Activated naive CD8-positive, alpha-beta T cell treated with anti-CD3 and anti-CD28 coated beads, Interleukin-2, amount 10 ng/mL, durations not matched to agents 7 days and 5 days (primary cell): ENCODE measurements around the gene COL18A1. TPM values are rescaled to one million over a fixed set of nuclear protein-coding genes. Genes with fewer than 3 reads are reported as not detected.

Experiments used
- ATAC-seq: fragments of 150-1000 bp; cut with Tn5 transposase; one replicate; pipeline ENCODE4 v1.10.0; 2021; ENCODE audit warnings: low read depth, moderate library complexity
- POLR2A ChIA-PET: fragments of 350-600 bp; sonication (Branson Sonifier 250); formaldehyde crosslinking; loops from one replicate; lab custom pipeline; 2021; ENCODE audit warnings: antibody characterized with exemption; lab: Charles Lee
- DNase-seq: peaks from one replicate; pipeline ENCODE4 v3.0.0; 2021
- H3K27ac Mint-ChIP-seq: one replicate; pipeline ENCODE4 v1.8.0; 2022; ENCODE audit warnings: mild to moderate bottlenecking, mixed read lengths
- H3K27me3 Mint-ChIP-seq: one replicate; pipeline ENCODE4 v1.8.0; 2022; ENCODE audit warnings: mild to moderate bottlenecking, moderate library complexity, mixed read lengths
- H3K36me3 Mint-ChIP-seq: one replicate; pipeline ENCODE4 v1.8.0; 2021; ENCODE audit warnings: mild to moderate bottlenecking, mixed read lengths
- H3K4me1 Mint-ChIP-seq: one replicate; pipeline ENCODE4 v1.8.0; 2021; ENCODE audit warnings: mixed read lengths
- H3K4me3 Mint-ChIP-seq: one replicate; pipeline ENCODE4 v1.8.0; 2022; ENCODE audit warnings: mild to moderate bottlenecking, moderate library complexity, mixed read lengths
- H3K9me3 Mint-ChIP-seq: one replicate; pipeline ENCODE4 v1.8.0; 2021; ENCODE audit warnings: mixed read lengths
- total RNA-seq, 2 experiments: library from RNA; stranded (reverse); gene quantifications; one replicate each; pipeline ENCODE4 v1.2.3, GENCODE V29; 2021

COL18A1 gene
- total RNA-seq, 2 experiments from 2014 or later, result 12.5 to 12.8 TPM

DNA sequence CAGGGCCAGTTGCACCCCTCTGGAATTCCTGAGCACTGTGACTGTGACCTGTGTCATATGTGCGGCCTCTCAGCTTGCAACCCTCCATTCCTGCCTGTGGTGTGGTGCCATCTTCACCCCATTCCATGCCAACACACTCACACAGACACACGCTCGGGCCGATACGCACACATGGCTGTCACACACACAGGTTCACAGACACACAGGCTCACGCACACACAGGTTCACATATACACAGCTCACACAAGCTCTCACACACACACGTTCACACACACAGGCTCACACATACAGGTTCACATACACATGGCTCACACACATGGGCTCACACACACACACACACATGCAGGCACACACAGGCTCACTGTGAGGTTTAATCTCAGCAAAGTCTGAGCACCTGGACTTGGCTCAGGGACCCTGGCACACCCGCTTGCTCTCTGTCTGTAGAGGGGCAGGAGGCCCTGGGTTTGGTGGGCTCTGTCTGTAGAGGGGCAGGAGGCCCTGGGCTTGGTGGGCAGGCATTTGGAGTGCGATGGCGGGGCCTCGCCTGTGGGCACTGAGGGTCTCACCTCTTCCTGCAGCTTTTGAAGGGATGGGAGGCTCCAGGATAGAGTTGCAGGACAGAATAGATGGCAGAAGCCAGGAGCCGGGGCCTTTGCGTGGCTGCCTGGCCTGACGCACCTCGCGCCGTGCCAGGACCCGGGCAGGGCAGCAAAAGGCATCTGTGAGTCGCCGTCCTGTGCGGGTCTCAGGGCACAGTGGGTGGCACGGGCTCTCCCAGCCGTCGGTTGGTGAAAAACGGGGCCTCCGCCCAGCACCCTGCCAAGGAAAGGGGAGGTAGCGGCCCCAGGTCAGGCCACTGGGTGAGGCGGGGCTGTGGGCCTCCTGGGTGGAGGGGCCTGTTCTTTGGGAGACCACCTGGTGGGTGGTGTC, 17.1 kb downstream of the COL18A1 start:
- H3K36me3 Mint-ChIP-seq, result no peaks in the 10 kb centered on the region
- no peaks in the 10 kb centered on the region for H3K9me3 Mint-ChIP-seq
- DNase-seq (no peak), ATAC-seq (no peak)
- no peak overlapping the region for H3K27ac Mint-ChIP-seq
- H3K27me3 Mint-ChIP-seq, result no peaks in the 10 kb centered on the region
- H3K4me1 Mint-ChIP-seq, result no peaks in the 10 kb centered on the region
- POLR2A ChIA-PET, result no interaction called here
- no peak overlapping the region for H3K4me3 Mint-ChIP-seq

DNA sequence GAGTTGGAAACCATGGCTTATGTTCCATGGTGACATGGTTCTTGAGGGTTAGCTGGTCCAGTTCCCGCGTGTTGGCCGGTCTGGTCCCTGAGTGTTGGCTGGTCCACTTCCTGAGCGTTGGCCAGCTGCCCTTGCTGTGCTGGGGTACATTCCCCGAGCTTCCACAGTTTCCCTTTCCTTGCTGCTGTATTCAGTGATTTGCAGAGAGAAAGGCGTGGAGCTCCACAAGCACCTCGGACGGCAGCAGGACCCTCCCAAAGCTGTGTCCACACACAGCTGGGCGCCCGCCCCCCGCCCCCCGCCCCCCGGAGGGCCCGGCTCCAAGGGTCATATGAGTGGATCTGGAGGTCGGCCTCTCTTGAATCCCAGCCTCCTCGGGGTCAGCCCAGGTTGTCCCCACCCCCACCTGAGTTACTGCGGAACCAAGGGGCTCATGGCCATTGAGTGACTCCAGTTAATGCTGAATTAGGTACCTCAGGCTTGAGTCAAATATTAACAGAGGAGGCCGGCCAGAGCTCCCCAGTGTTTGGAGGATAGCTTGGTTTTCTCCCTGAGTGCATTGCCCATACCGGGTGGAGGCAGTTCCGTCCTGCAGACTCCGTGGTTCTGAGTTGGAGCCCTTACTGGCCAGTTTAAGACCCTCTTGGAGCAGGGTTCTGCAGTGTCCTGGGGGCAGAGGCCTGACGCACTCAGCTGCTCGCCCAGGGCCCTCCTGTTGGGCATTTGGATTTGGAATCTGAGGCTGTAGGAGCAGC, 18.4 kb downstream of the COL18A1 start:
- no peak for ATAC-seq
- Mint-ChIP-seq H3K36me3 (no peaks in the 10 kb centered on the region), H3K27me3 (no peaks in the 10 kb centered on the region), H3K27ac (no peak overlapping the region), H3K9me3 (no peaks in the 10 kb centered on the region), H3K4me3 (no peak overlapping the region), H3K4me1 (no peaks in the 10 kb centered on the region)
- DNase-seq, result no peak
- POLR2A ChIA-PET, result no interaction called here

GRCh38 chr21:45423968-45424853, 19.2 kb downstream of the COL18A1 start:
- H3K36me3 Mint-ChIP-seq, result no peaks in the 10 kb centered on the region
- no peak overlapping the region for H3K27ac Mint-ChIP-seq
- DNase-seq, result no peak
- H3K9me3 Mint-ChIP-seq, result no peaks in the 10 kb centered on the region
- no peak overlapping the region for H3K4me3 Mint-ChIP-seq
- POLR2A ChIA-PET, result no interaction called here
- H3K27me3 Mint-ChIP-seq, result no peaks in the 10 kb centered on the region
- no peaks in the 10 kb centered on the region for H3K4me1 Mint-ChIP-seq
- no peak for ATAC-seq

- Mint-ChIP-seq H3K4me1 (no peaks in the 10 kb centered on the region), H3K4me3 (no peak overlapping the region), H3K36me3 (no peaks in the 10 kb centered on the region), H3K27ac (no peak overlapping the region), H3K27me3 (no peaks in the 10 kb centered on the region), H3K9me3 (no peaks in the 10 kb centered on the region)
- DNase-seq (no peak), ATAC-seq (no peak)
- POLR2A ChIA-PET, result no interaction called here
Observed at GRCh38 chr21:45424854-45425795, 20.2 kb downstream of the COL18A1 start.

DNA sequence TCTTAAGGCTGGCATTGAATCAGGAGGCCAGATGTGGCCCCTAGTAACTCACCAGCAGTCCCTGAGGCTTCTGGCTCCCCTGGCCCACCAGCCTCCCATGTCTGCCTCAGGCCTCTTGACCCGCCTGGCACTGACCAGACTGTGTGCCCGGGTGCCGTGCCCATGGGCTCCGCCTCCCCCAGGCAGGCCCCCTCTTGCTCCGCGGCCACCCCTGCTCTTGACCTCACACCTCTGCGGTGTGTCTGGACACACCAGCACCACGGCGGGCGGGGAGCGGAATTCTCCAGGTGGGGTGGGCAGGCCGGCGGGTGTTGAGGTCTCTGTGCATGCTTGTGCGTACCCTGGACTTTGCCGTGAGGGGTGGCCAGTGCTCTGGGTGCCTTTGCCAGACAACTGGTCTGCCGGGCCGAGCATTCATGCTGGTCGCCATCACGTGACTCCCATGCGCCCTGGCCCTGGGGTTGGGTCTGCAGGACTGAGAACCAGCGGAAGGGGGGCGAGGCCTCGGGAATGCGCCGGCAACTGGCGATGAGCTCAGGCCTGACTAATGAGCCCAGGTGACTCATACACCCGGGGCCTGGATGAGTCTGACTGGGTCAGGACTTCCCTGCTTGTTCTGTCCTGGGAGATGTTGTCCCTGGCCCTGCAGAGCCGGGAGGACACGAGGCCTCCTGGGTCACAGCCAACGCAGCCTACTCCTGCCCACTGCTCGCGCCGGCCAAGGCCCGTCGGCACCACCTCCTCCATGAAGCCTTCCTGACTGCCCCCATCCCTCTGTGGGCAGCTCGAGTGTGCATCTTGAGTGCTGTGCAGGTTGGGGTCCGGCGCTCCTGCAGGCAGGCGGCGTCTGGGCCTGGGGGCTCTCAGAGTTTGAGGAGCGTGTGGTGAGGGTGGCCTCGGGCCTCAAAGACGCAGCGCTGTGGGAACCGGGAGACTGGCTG, 22.6 kb downstream of the COL18A1 start:
- DNase-seq, result no peak
- H3K9me3 Mint-ChIP-seq, result no peaks in the 10 kb centered on the region

GRCh38 chr21:45428534-45428933, 23.6 kb downstream of the COL18A1 start:
- POLR2A ChIA-PET, result no interaction called here
- no peak overlapping the region for H3K4me3 Mint-ChIP-seq
- no peaks in the 10 kb centered on the region for H3K9me3 Mint-ChIP-seq
- H3K4me1 Mint-ChIP-seq, result no peaks in the 10 kb centered on the region
- no peaks in the 10 kb centered on the region for H3K36me3 Mint-ChIP-seq
- no peak overlapping the region for H3K27ac Mint-ChIP-seq
- no peak for ATAC-seq
- no peak for DNase-seq
- H3K27me3 Mint-ChIP-seq, result no peaks in the 10 kb centered on the region

More for the DNA sequence above, 22.6 kb downstream of the COL18A1 start:
- H3K36me3 Mint-ChIP-seq, result no peaks in the 10 kb centered on the region
- no peak overlapping the region for H3K27ac Mint-ChIP-seq
- no peaks in the 10 kb centered on the region for H3K27me3 Mint-ChIP-seq
- POLR2A ChIA-PET, result no interaction called here
- ATAC-seq, result no peak
- no peaks in the 10 kb centered on the region for H3K4me1 Mint-ChIP-seq
- no peak overlapping the region for H3K4me3 Mint-ChIP-seq

DNA sequence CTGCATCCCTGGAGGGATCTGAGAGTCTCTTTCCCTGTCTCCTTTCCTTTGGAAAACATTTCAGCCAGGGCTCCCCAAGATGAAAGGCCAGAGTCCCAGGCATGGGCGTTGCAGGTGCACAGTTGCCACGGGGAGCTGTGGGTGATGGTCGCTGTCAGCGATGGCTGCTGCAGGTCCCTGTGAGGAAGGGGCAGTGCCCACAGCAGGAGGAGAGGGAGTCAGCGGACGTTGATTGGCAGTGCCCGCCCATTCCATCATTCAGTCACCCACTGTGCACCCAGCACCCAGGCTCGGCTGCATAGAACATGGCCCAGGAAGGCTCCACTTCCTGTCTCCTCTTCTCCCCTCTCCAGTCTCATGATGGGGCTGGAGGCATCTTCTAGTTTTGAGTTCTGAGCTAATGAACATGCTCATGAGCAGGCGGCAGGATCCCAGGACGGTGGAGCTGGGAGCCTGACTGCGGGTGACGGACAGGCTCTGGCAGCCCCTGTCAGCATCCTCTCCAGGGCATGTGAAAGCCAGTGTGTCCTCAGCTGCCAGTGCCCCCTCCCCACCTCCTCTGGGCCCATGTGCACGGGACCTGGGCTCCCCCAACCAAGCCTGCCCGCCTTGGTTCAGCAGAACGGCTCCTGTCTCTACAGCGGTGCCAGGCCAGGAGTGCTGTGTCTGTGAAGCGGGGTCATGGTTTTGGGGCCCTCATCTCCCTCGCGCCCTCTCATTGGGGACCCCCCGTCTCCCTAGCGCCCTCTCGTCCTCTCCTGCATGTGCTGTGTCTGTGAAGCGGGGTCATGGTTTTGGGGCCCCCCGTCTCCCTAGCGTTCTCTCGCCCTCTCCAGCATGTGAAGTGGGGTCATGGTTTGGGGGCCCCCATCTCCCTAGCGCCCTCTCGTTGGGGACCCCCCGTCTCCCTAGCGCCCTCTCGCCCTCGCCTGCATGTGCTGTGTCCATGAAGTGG, 24.5 kb downstream of the COL18A1 start:
- H3K4me3 Mint-ChIP-seq, result no peak overlapping the region

DNA sequence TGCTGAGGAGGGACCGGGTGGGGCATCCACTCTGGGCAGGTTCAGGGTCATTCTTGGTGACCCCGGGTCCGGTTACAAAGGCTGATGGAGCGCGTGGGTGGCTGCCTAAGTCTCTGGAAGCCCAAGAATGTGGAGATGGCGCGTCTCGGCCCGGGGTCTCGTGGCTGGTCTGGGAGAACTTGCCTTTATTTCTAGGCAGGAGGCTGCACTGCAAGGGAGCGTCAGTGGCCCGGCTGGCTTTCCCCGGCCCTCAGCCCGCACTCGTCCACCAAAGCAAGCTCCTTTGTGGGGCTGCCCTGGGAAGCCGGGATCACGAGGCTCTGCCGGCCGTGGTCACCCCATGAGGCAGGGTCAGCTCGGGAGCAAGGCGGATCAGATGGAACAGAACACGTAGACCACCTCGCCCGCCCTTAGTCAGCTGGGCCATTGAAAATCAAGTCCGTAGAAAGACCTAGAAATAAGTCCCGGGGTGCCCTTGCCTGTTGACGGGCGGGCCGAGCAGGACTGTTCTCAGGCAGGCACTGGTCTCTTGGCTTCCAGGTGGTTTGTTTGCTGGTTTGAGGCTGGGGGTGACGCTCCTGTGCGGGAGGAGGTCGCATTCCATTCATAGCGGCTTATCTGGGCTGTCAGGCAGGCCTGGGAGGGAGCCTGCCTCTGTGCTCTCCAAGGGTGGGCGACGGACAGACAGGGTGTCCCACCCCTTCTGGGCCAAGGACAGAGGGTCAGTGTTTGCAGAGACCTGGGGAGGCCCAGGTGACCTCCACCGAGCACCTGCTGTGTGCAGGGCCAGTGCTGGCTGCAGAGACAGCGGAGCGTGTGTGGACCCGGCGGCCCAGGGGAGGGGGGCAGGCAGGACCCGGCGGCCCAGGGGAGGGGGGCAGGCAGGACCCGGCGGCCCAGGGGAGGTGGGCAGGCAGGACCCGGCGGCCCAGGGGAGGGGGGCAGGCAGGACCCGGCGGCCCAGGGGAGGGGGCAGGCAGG, 25.8 kb downstream of the COL18A1 start:
- DNase-seq, result no peak
- POLR2A ChIA-PET, result no interaction called here

More for the DNA sequence above, 24.5 kb downstream of the COL18A1 start:
- Mint-ChIP-seq H3K4me1 (no peaks in the 10 kb centered on the region), H3K27ac (no peak overlapping the region), H3K27me3 (no peaks in the 10 kb centered on the region), H3K9me3 (no peaks in the 10 kb centered on the region), H3K36me3 (no peaks in the 10 kb centered on the region)
- DNase-seq (no peak), ATAC-seq (no peak)
- POLR2A ChIA-PET, result no interaction called here

DNA sequence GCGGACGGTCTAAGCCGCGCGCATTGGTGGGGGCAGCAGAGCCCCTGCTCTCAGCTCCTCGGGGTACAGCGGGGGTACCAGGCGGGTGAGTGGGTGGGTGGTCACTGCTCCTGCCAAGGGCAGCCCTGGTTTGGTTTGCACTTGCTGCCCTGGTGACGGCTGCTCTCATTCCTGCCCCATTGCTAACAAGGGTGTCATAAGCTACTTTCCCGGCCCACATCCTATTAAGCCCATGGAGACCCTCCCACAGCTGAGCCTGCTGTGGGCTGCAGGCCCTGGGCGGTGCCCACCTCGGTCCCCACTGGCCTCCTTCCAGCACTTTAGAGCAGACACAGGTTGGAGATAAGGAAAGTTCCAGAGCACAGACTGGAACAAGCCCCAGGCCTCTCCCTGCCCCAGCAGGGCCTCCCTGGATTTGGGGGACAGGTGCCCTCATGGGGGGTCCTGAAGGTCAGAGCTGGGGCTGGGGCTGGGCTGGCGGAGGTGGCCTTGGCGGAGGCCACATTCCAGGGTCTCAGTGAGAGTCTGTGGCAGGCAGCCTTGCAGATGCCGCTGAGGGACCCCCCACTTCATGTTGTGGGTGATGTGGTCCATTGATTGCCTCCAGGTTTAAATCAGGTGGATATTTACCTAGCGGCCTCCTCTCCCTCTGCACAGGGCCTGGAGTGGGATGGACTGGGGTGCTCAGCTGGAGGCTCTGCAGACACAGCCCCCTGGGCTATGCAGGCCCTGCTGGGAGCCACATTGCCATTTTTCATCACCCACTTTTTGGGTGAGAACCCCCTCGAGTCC, 27.0 kb downstream of the COL18A1 start:
- DNase-seq (no peak), ATAC-seq (no peak)
- no peaks in the 10 kb centered on the region for H3K9me3 Mint-ChIP-seq
- no peak overlapping the region for H3K4me3 Mint-ChIP-seq
- no peaks in the 10 kb centered on the region for H3K4me1 Mint-ChIP-seq
- POLR2A ChIA-PET, result no interaction called here
- no peak overlapping the region for H3K27ac Mint-ChIP-seq
- H3K36me3 Mint-ChIP-seq, result no peaks in the 10 kb centered on the region
- no peaks in the 10 kb centered on the region for H3K27me3 Mint-ChIP-seq

More for the DNA sequence above, 25.8 kb downstream of the COL18A1 start:
- H3K4me1 Mint-ChIP-seq, result no peaks in the 10 kb centered on the region
- no peaks in the 10 kb centered on the region for H3K9me3 Mint-ChIP-seq
- ATAC-seq, result no peak
- no peak overlapping the region for H3K4me3 Mint-ChIP-seq
- H3K27ac Mint-ChIP-seq, result no peak overlapping the region
- no peaks in the 10 kb centered on the region for H3K36me3 Mint-ChIP-seq
- no peaks in the 10 kb centered on the region for H3K27me3 Mint-ChIP-seq
